Endothelial cell of umbilical vein (primary cell): ENCODE results near the gene RAB32.

ENCODE experiments used
- CTCF ChIP-seq, 2 donors: IDR thresholded peaks; 1 replicate in 1 of 2; 2 replicates in 1 of 2; pipeline ENCODE4 v1.5.1; 2011; ENCODE audit warnings: low read length in 2 of 2, mild to moderate bottlenecking in 2 of 2, moderate library complexity in 2 of 2, control low read depth in 1 of 2, inconsistent platforms in 1 of 2, low read depth in 1 of 2; ENCODE audit not compliant: insufficient read depth in 1 of 2; ENCODE audit errors: extremely low read depth in 1 of 2
- EZH2 ChIP-seq: IDR thresholded peaks from 2 replicates; pipeline ENCODE4 v1.6.1; 2012; ENCODE audit warnings: borderline replicate concordance, low read depth, mild to moderate bottlenecking, moderate library complexity, low read length, inconsistent platforms; ENCODE audit not compliant: severe bottlenecking
- JUN ChIP-seq: IDR thresholded peaks from 2 replicates; pipeline ENCODE4 v1.6.1; 2011; ENCODE audit warnings: borderline replicate concordance, low read depth; ENCODE audit not compliant: insufficient read length, insufficient read depth
- MYC ChIP-seq: IDR thresholded peaks from one replicate; pipeline ENCODE4 v1.6.1; 2011; ENCODE audit warnings: mild to moderate bottlenecking, low read depth, low read length
- POLR2A ChIP-seq: IDR thresholded peaks from 2 replicates; pipeline ENCODE4 v1.6.1; 2012; ENCODE audit warnings: low read depth, mild to moderate bottlenecking, control low read depth, low read length
- POLR2AphosphoS5 ChIP-seq: IDR thresholded peaks from 2 replicates; pipeline ENCODE4 v1.6.1; 2012; ENCODE audit warnings: low read depth, mild to moderate bottlenecking, control low read depth, low read length, moderate library complexity; ENCODE audit not compliant: insufficient read depth

- no peak for TF ChIP-seq POLR2AphosphoS5
- no peak for TF ChIP-seq POLR2A
- peak; percentile 56 for TF ChIP-seq JUN
- no peak for TF ChIP-seq CTCF (IDR thresholded peaks at IDR 0.05; ENCODE audit: extremely low read depth in 1 of 2, insufficient read depth in 1 of 2, low read depth in 1 of 2, low read length in 2 of 2)
- TF ChIP-seq MYC, result no peak
- TF ChIP-seq EZH2, result no peak
Measured at GRCh38 chr6:146546443-146547043, 2.9 kb downstream of the RAB32 start.
